ENCODE measurements around the gene INTU.

INTU gene

GRCh38 chr4:127756906-127757305 lies 124.1 kb downstream of the INTU start:
- DNase-seq: no peak

DNA sequence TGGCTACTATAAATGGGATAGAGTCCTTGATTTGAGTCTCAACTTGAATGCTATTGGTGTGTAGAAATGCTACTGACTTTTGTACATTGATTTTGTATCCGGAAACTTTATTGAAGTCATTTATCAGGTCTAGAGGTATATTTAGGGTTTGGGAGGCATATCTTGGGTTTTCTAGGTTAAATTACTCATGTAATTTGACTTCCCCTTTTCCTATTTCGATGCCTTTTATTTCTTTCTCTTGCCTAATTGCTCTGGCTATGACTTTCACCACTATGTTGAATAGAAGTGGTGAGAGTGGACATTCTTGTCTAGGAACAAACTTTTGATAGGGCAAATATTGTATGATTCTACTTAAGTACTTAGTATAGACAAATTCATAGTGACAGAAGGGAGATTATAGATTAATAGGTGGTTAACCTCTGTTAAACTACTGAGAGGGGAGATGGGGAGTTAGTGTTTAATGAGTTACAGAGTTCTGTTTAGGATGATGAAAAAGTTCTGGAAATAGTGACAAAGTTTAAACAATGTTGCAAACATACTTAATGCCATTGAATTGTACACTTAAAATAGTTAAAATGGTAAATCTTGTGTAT lies 126.6 kb downstream of the INTU start:
- DNase-seq: no peak

GRCh38 chr4:127759893-127760292 lies 127.1 kb downstream of the INTU start:
- no peak for DNase-seq

- no peak for DNase-seq
Observed at GRCh38 chr4:127771535-127772275, 138.9 kb downstream of the INTU start.

DNA sequence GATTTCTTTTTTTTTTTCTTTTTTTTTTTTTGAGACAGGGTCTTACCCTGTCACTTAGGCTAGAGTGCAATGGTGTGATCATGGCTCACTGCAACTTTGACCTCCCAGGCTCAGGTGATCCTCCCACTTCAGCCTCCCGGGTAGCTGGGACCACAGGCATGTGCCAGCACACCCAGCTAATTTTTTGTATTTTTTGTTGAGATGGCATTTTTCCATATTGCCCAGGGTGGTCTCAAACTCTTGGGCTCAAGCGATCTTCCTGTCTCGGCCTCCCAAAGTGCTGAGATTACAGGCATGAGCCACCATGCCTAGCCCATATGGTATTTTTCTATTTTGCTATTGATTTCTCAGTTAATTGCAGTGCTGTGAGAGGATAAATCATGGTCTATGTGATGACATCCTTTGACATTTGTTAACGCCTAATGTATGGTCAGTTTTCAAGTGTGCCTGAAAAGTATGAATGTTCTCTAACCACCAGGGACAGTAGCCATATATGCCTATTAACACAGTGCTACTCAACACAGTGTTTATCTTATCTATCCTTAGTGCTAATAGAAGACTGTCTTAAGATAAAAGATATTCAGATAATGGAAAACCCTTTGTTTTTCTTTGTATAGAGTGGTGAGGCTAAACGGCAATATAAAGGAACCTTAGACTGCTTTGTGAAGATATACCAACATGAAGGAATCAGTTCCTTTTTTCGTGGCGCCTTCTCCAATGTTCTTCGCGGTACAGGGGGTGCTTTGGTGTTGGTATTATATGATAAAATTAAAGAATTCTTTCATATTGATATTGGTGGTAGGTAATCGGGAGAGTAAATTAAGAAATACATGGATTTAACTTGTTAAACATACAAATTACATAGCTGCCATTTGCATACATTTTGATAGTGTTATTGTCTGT lies 140.3 kb downstream of the INTU start:
- DNase-seq: no peak

DNA sequence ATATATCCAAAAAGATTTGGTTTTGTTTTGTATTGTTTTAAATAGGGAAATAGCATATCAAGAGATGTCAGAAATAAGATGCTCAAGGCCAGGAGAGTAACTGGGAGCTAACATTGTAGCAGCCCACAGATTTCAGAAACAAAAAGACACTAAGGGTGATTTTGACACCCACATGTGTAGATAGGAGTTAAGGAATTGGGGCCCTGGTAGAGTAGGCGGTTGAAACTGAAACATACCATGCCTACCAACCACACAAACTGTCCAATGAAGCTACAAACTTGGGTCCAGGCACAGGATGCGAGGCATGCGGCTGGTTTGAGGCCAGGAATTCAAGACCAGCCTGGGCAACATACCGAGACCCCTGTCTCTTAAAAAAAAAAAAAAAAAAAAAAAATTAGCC lies 143.1 kb downstream of the INTU start:
- DNase-seq: no peak

Measured in CD4-positive, alpha-beta T cell treated with Interleukin-1 beta for 1 hour (primary cell).